OCI-LY7 (cell line): ENCODE measurements around the gene PC.

Experiments used
- EZH2phosphoT487 ChIP-seq: fragments of 200-600 bp; sonication (generic); IDR thresholded peaks from 2 replicates; pipeline ENCODE4 v1.6.1; 2018; ENCODE audit warnings: low read depth, borderline replicate concordance, mild to moderate bottlenecking, mixed run types, antibody characterized with exemption, low read length, moderate library complexity, mixed read lengths
- TF ChIP-seq, protein P1 (sequence below): fragments of 200-600 bp; sonication (generic); conservative IDR thresholded peaks from 2 replicates; pipeline ENCODE4 v1.5.1; 2014; ENCODE audit warnings: mild to moderate bottlenecking, antibody characterized with exemption, low read length, moderate library complexity, mixed read lengths

DNA sequence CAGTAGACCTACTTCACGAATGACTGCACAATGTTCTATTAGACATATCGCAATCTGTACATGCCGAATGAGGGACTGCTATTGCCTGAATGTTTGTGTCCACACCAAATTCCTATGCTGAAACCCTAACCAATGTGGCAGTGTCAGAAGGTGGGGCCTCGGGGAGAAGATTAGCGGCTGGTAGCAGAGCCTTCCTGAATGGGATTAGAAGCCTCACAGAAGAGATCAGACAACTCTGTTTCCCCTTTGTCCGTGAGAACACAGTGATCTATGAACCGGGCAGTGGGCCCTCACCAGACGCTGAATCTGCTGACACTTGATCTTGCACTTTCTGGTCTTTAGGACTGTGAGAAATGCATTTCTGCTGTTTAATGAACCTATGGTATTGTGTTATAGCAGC, 68.2 kb downstream of the PC start:
- TF ChIP-seq, protein P1, sequence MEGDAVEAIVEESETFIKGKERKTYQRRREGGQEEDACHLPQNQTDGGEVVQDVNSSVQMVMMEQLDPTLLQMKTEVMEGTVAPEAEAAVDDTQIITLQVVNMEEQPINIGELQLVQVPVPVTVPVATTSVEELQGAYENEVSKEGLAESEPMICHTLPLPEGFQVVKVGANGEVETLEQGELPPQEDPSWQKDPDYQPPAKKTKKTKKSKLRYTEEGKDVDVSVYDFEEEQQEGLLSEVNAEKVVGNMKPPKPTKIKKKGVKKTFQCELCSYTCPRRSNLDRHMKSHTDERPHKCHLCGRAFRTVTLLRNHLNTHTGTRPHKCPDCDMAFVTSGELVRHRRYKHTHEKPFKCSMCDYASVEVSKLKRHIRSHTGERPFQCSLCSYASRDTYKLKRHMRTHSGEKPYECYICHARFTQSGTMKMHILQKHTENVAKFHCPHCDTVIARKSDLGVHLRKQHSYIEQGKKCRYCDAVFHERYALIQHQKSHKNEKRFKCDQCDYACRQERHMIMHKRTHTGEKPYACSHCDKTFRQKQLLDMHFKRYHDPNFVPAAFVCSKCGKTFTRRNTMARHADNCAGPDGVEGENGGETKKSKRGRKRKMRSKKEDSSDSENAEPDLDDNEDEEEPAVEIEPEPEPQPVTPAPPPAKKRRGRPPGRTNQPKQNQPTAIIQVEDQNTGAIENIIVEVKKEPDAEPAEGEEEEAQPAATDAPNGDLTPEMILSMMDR, result no peak
- TF ChIP-seq EZH2phosphoT487, result no peak
